ENCODE measurements around the gene RNF121. TPM values are rescaled to one million over a fixed set of nuclear protein-coding genes. Genes with fewer than 3 reads are reported as not detected.

The RNF121 gene
- total and polyA plus RNA-seq, 2 of the 4 experiments (the other 2 are of a cell fraction), result 43.4 to 88.7 TPM

GRCh38 chr11:71930556-71931244 is 1.9 kb downstream of the RNF121 start:
- no peak overlapping the region for H3K23ac ChIP-seq (ENCODE audit: low read depth, low read length)
- no TSS peak for BruUV-seq (replicated peaks)

More at GRCh38 chr11:71930556-71931244, 1.9 kb downstream of the RNF121 start:
- peaks cover 12% of the 10 kb centered on the region for H3K9me1 ChIP-seq (ENCODE audit: insufficient read depth, low read length)
- ATAC-seq (ENCODE audit: low read depth) (no peak), DNase-seq (no peak)
- H3K79me1 ChIP-seq (ENCODE audit: low read depth in 1 of 2, low read length in 2 of 2), result peaks cover 24 to 69% of the 10 kb centered on the region in 2 experiments
- intact Hi-C loops (cut with micrococcal nuclease) (no loop called here), in situ Hi-C loops (cut with MboI; ENCODE audit: low sequenced_read_pairs) (no loop called here), dilution Hi-C loops (cut with HindIII; ENCODE audit: low sequenced_read_pairs, unreplicated experiment) (no loop called here)
- H4K91ac ChIP-seq (ENCODE audit: insufficient read depth, low read depth, low read length), result no peak overlapping the region
- H3K9ac ChIP-seq (ENCODE audit: low read depth, low read length), result no peak overlapping the region
- no peak overlapping the region for H2BK5ac ChIP-seq (ENCODE audit: low read depth, low read length, poor library complexity, severe bottlenecking)
- H2BK20ac ChIP-seq (ENCODE audit: low read depth, low read length), result no peak overlapping the region
- ChIA-PET CTCF (no interaction called here), POLR2A (ENCODE audit: unreplicated experiment) (no interaction called here)
- H2AK5ac ChIP-seq (ENCODE audit: low read depth, low read length), result no peak overlapping the region
- no peak overlapping the region for H4K5ac ChIP-seq (ENCODE audit: low read depth, low read length)
- no peak overlapping the region for H2AFZ ChIP-seq (replicated peaks; ENCODE audit: low read length, poor library complexity)
- H3K4me3 ChIP-seq (ENCODE audit: insufficient read depth, low read depth, low read length), result no peak overlapping the region
- no peak overlapping the region for H3K4ac ChIP-seq (ENCODE audit: low read depth, low read length)
- H2BK15ac ChIP-seq (ENCODE audit: low read depth, low read length), result no peak overlapping the region
- H3K4me2 ChIP-seq (ENCODE audit: low read depth, low read length), result no peak overlapping the region
- WGBS, 2 experiments (ENCODE audit: extremely low coverage in 2 of 2, insufficient read length in 1 of 2), result no CpG with 5 or more reads among the region's 11 CpGs
- H2AK9ac ChIP-seq (replicated peaks; ENCODE audit: low read depth, low read length, poor library complexity), result no peak overlapping the region
- H3K14ac ChIP-seq (replicated peaks; ENCODE audit: low read depth, low read length), result no peak overlapping the region
- H3K9me3 ChIP-seq (ENCODE audit: control insufficient read depth, insufficient read depth, low read length), result no peaks in the 10 kb centered on the region
- no peaks in the 10 kb centered on the region; the same call in 1 of the 2 replicates for H3K36me3 ChIP-seq (ENCODE audit: control insufficient read depth, insufficient read depth, low read length)
- TF ChIP-seq BHLHE40 (IDR thresholded peaks at IDR 0.05; ENCODE audit: low read depth, low read length) (no peak), FOS (IDR thresholded peaks at IDR 0.05; ENCODE audit: low read depth, low read length) (no peak), POLR2A (IDR thresholded peaks at IDR 0.05; ENCODE audit: low read depth, low read length) (no peak), CEBPB (IDR thresholded peaks at IDR 0.05; ENCODE audit: low read depth, low read length) (no peak), RAD21 (IDR thresholded peaks at IDR 0.05; ENCODE audit: low read length) (no peak), SMC3 (IDR thresholded peaks at IDR 0.05; ENCODE audit: low read depth, low read length) (no peak), MXI1 (IDR thresholded peaks at IDR 0.05; ENCODE audit: borderline replicate concordance, low read depth, low read length) (no peak), NFE2L2 (IDR thresholded peaks at IDR 0.05; ENCODE audit: low read depth, low read length) (no peak)
- TF ChIP-seq, protein P1, sequence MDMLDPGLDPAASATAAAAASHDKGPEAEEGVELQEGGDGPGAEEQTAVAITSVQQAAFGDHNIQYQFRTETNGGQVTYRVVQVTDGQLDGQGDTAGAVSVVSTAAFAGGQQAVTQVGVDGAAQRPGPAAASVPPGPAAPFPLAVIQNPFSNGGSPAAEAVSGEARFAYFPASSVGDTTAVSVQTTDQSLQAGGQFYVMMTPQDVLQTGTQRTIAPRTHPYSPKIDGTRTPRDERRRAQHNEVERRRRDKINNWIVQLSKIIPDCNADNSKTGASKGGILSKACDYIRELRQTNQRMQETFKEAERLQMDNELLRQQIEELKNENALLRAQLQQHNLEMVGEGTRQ (IDR thresholded peaks at IDR 0.05; ENCODE audit: low read depth, low read length), result no peak
- H4K20me1 ChIP-seq (ENCODE audit: insufficient read depth, low read length), result peaks cover 31% of the 10 kb centered on the region; the same call in 1 of the 2 replicates
- H4K8ac ChIP-seq (ENCODE audit: low read depth in 2 of 2, low read length in 2 of 2), result no peak overlapping the region
- no peak overlapping the region for H3K56ac ChIP-seq (ENCODE audit: extremely low read depth, insufficient read depth, low read length)
- no peaks in the 10 kb centered on the region for H3K27me3 ChIP-seq (ENCODE audit: control insufficient read depth, insufficient read depth, low read length)
- no peak overlapping the region for H2BK120ac ChIP-seq (ENCODE audit: low read depth, low read length)
- peaks cover 4% of the 10 kb centered on the region for H3K4me1 ChIP-seq (ENCODE audit: control insufficient read depth, insufficient read depth, low read length)
- H3K18ac ChIP-seq (ENCODE audit: low read depth, low read length), result no peak overlapping the region
- no peak overlapping the region for H3K27ac ChIP-seq (ENCODE audit: insufficient read depth, low read length)
